H1 (cell line): Measurements from ENCODE around the gene LRRTM4. TPM values are rescaled to one million over a fixed set of nuclear protein-coding genes. Genes with fewer than 3 reads are reported as not detected.
A peak's percentile ranks its signal among the peaks of the same experiment; 100 is the strongest.

Source experiments
- CTCF ChIA-PET: fragments of 300-600 bp; sonication (Branson Sonifier 250); formaldehyde crosslinking; loops from one replicate; lab custom pipeline; 2021; ENCODE audit not compliant: partially characterized antibody; lab: Charles Lee
- POLR2A ChIA-PET: fragments of 300-600 bp; sonication (Branson Sonifier 250); formaldehyde crosslinking; loops from one replicate; lab custom pipeline; 2021; ENCODE audit warnings: inconsistent platforms; ENCODE audit not compliant: partially characterized antibody; lab: Charles Lee
- DNase-seq, 2 experiments: peaks; one replicate each; pipeline versions ENCODE4 v3.0.0 to v3.0.0-alpha.2; 2010 to 2022; ENCODE audit warnings: low spot score in 2 of 2, low read depth in 1 of 2, mixed read lengths in 1 of 2
- FAIRE-seq: peaks from 2 replicates; lab custom pipeline; 2011; peaks lifted over from hg19 to GRCh38; lab: Jason Lieb, UNC
- H2AFZ ChIP-seq: 2 replicates; pipeline ENCODE4 v1.8.1; 2012; ENCODE audit warnings: low read length, inconsistent platforms
- H2AK5ac ChIP-seq: 2 replicates; pipeline ENCODE4 v1.6.1; 2013; ENCODE audit warnings: low read depth, low read length
- H2BK120ac ChIP-seq: replicated peaks from 2 replicates; pipeline ENCODE3; 2013; ENCODE audit warnings: low read depth, low read length, inconsistent platforms
- H2BK12ac ChIP-seq: 2 replicates; pipeline ENCODE4 v1.6.1; 2013; ENCODE audit warnings: low read depth, low read length
- H2BK15ac ChIP-seq: 2 replicates; pipeline ENCODE4 v1.6.1; 2013; ENCODE audit warnings: low read length
- H2BK20ac ChIP-seq: 2 replicates; pipeline ENCODE4 v1.6.1; 2013; ENCODE audit warnings: low read length
- H2BK5ac ChIP-seq: 2 replicates; pipeline ENCODE4 v1.6.1; 2013; ENCODE audit warnings: low read depth, low read length
- H3K14ac ChIP-seq: 2 replicates; pipeline ENCODE4 v1.6.1; 2013; ENCODE audit warnings: inconsistent platforms; ENCODE audit not compliant: insufficient read length
- H3K18ac ChIP-seq: 2 replicates; pipeline ENCODE4 v1.6.1; 2013; ENCODE audit warnings: low read length; ENCODE audit errors: extremely low read depth
- H3K23ac ChIP-seq: 2 replicates; pipeline ENCODE4 v1.6.1; 2013; ENCODE audit warnings: inconsistent platforms; ENCODE audit not compliant: insufficient read length
- H3K23me2 ChIP-seq: 2 replicates; pipeline ENCODE4 v1.6.1; 2013; ENCODE audit warnings: low read depth, low read length
- H3K27ac ChIP-seq: 2 replicates; pipeline ENCODE4 v1.6.1; 2011; ENCODE audit warnings: low read depth, low read length, inconsistent platforms
- H3K27me3 ChIP-seq, 4 experiments: replicated peaks in 1 of 4; 1 replicate in 1 of 4; 2 replicates in 3 of 4; pipeline versions ENCODE4 v1.6.1 to v1.8.1; 2011 to 2013; ENCODE audit warnings: low read length in 3 of 4, mild to moderate bottlenecking in 3 of 4, inconsistent platforms in 2 of 4, mixed read lengths in 2 of 4, moderate library complexity in 1 of 4; ENCODE audit not compliant: control insufficient read depth in 3 of 4, insufficient read depth in 3 of 4; ENCODE audit errors: extremely low read depth in 1 of 4
- H3K36me3 ChIP-seq, 4 experiments: 2 replicates each; pipeline versions ENCODE4 v1.6.1 to v1.8.1; 2011 to 2013; ENCODE audit warnings: mild to moderate bottlenecking in 4 of 4, low read length in 3 of 4, moderate library complexity in 2 of 4, control low read depth in 1 of 4, inconsistent platforms in 1 of 4; ENCODE audit not compliant: insufficient read depth in 4 of 4, control insufficient read depth in 2 of 4
- H3K4ac ChIP-seq: replicated peaks from 2 replicates; pipeline ENCODE3; 2013; ENCODE audit warnings: low read length, low read depth, mixed read lengths, inconsistent platforms; ENCODE audit not compliant: insufficient read length
- H3K4me1 ChIP-seq, 4 experiments: replicated peaks in 1 of 4; 1 replicate in 1 of 4; 2 replicates in 3 of 4; pipeline versions ENCODE4 v1.6.1 to v1.8.1; 2011 to 2013; ENCODE audit warnings: low read length in 3 of 4, inconsistent platforms in 2 of 4, mixed read lengths in 1 of 4; ENCODE audit not compliant: insufficient read depth in 4 of 4, control insufficient read depth in 3 of 4
- H3K4me2 ChIP-seq, 2 experiments: 2 replicates each; pipeline versions ENCODE4 v1.6.1 to v1.8.1; 2011 to 2013; ENCODE audit warnings: low read depth in 2 of 2, low read length in 2 of 2, control low read depth in 1 of 2, inconsistent platforms in 1 of 2, mild to moderate bottlenecking in 1 of 2; ENCODE audit not compliant: insufficient read depth in 1 of 2
- H3K4me3 ChIP-seq, 4 experiments: fragments of 200-600, 300-600 bp in 1 of 4; sonication (generic), shearing (Covaris generic), sonication (Bioruptor Twin) in 1 of 4; 2 replicates each; pipeline versions ENCODE4 v1.5.1 to v1.8.1; 2011 to 2016; ENCODE audit warnings: low read length in 4 of 4, low read depth in 3 of 4, control low read depth in 2 of 4, inconsistent platforms in 2 of 4, mild to moderate bottlenecking in 2 of 4, mixed read lengths in 1 of 4, moderate library complexity in 1 of 4; ENCODE audit not compliant: insufficient read depth in 2 of 4; ENCODE audit errors: extremely low read depth in 1 of 4
- H3K56ac ChIP-seq: replicated peaks from 2 replicates; pipeline ENCODE3; 2013; ENCODE audit warnings: low read depth, mild to moderate bottlenecking, mixed read lengths, low read length, inconsistent platforms; ENCODE audit not compliant: insufficient read length
- H3K79me1 ChIP-seq: 2 replicates; pipeline ENCODE4 v1.6.1; 2013; ENCODE audit warnings: low read depth, low read length, control low read depth
- H3K79me2 ChIP-seq, 2 experiments: 2 replicates each; pipeline versions ENCODE4 v1.6.1 to v1.8.1; 2012 to 2013; ENCODE audit warnings: low read length in 2 of 2, mild to moderate bottlenecking in 2 of 2, inconsistent platforms in 1 of 2; ENCODE audit not compliant: insufficient read depth in 2 of 2, control insufficient read depth in 1 of 2
- H3K9ac ChIP-seq, 4 experiments: replicated peaks in 1 of 4; 1 replicate in 1 of 4; 2 replicates in 3 of 4; pipeline versions ENCODE4 v1.6.1 to v1.8.1; 2011 to 2013; ENCODE audit warnings: low read depth in 3 of 4, low read length in 3 of 4, control low read depth in 2 of 4, mild to moderate bottlenecking in 2 of 4, moderate library complexity in 2 of 4, inconsistent platforms in 1 of 4; ENCODE audit errors: extremely low read depth in 1 of 4
- H3K9me3 ChIP-seq, 2 experiments: 2 replicates each; pipeline versions ENCODE4 v1.6.1 to v1.8.1; 2012 to 2013; ENCODE audit warnings: mild to moderate bottlenecking in 2 of 2, moderate library complexity in 2 of 2, control low read depth in 1 of 2, inconsistent platforms in 1 of 2, low read depth in 1 of 2, low read length in 1 of 2, mixed read lengths in 1 of 2; ENCODE audit not compliant: insufficient read depth in 2 of 2
- H4K20me1 ChIP-seq, 2 experiments: replicated peaks in 1 of 2; 2 replicates each; pipeline versions ENCODE3 to v1.8.1; 2011 to 2013; ENCODE audit warnings: inconsistent platforms in 2 of 2, low read length in 2 of 2, mild to moderate bottlenecking in 1 of 2; ENCODE audit not compliant: insufficient read depth in 2 of 2, control insufficient read depth in 1 of 2
- H4K5ac ChIP-seq: 2 replicates; pipeline ENCODE4 v1.6.1; 2013; ENCODE audit warnings: low read length, low read depth, mixed read lengths, inconsistent platforms; ENCODE audit not compliant: insufficient read length
- H4K8ac ChIP-seq: 2 replicates; pipeline ENCODE4 v1.8.0; 2013; ENCODE audit warnings: mild to moderate bottlenecking, moderate library complexity, low read length, inconsistent platforms; ENCODE audit not compliant: insufficient read depth; ENCODE audit errors: extremely low read depth
- H4K91ac ChIP-seq: replicated peaks from 2 replicates; pipeline ENCODE3; 2013; ENCODE audit warnings: low read length, mixed read lengths, inconsistent platforms; ENCODE audit not compliant: insufficient read length
- CBX8 ChIP-seq: fragments of 300-800, 300-1000 bp; sonication (generic); IDR thresholded peaks from 2 replicates; pipeline ENCODE4 v1.7.1; 2016; ENCODE audit warnings: low read depth, low read length, borderline replicate concordance
- MAFK ChIP-seq: IDR thresholded peaks from 2 replicates; pipeline ENCODE4 v1.6.1; 2012; ENCODE audit warnings: low read depth, mild to moderate bottlenecking, improper control_type of control experiment, low read length
- SIRT6 ChIP-seq: IDR thresholded peaks from one replicate; pipeline ENCODE4 v1.7.1; 2012; ENCODE audit warnings: low read length, inconsistent platforms
- WGBS, 2 experiments: shearing (Covaris generic) in 1 of 2; methylation state at CpG; one replicate each; pipeline versions ENCODE4 v1.1.6 to v1.1.7; 2013 to 2015; ENCODE audit warnings: low lambda C conversion rate in 2 of 2, mixed read lengths in 2 of 2, inconsistent platforms in 1 of 2, low coverage in 1 of 2, missing lambda C conversion rate in 1 of 2; ENCODE audit not compliant: insufficient replicate concordance in 2 of 2, insufficient coverage in 1 of 2, insufficient read length in 1 of 2; ENCODE audit errors: extremely low coverage in 1 of 2, missing lambda C conversion rate in 1 of 2; 5-methylcytosine and 5-hydroxymethylcytosine counted together
- polyA plus RNA-seq, 7 experiments: library from polyadenylated mRNA; depleted of rRNA in 3 of 7; stranded (reverse) in 5 of 7; unstranded in 2 of 7; fragments of >200 nt in 5 of 7; fragments of 200-250 nt in 2 of 7; gene quantifications; 1 replicate in 5 of 7; 2 replicates in 1 of 7; 4 replicates in 1 of 7; pipeline versions ENCODE4 v1.2.1 to v1.2.3, GENCODE V29; 2011 to 2013; ENCODE audit warnings: missing spikeins in 2 of 7, mixed read lengths in 2 of 7
- total RNA-seq: library from RNA; stranded (reverse); fragmentation: NEBNext Ultra II Directional; extraction: Animal tissue kit (Norgen Biotek cat#: 25700); gene quantifications from 2 replicates; pipeline ENCODE4 v1.2.1, GENCODE V29; 2021

The LRRTM4 gene
- total and polyA plus RNA-seq, 2 of the 8 experiments (the other 6 are each of a cell fraction or from before 2014, with no cell fraction given) = 3.6 to 9.5 TPM

GRCh38 chr2:76870011-76870410 lies 652.2 kb downstream of the LRRTM4 start:
- Histone ChIP-seq H3K9me3 (no peaks in the 10 kb centered on the region), H3K4me3 (no peak overlapping the region), H4K91ac (no peak overlapping the region), H3K14ac (no peak overlapping the region), H4K20me1 (no peaks in the 10 kb centered on the region), H3K4me1 (0 out of 7 replicates have a peak, but pooled peaks cover 0 to 2% (median 0%) of the 10 kb centered on the region in 4 experiments), H3K23ac (no peak overlapping the region), H3K79me2 (no peaks in the 10 kb centered on the region), H3K56ac (no peak overlapping the region), H3K18ac (no peak overlapping the region), H2BK5ac (no peak overlapping the region), H3K9ac (no peak overlapping the region), H2BK120ac (no peak overlapping the region), H3K4ac (no peak overlapping the region), H3K23me2 (no peaks in the 10 kb centered on the region), H2BK20ac (no peak overlapping the region), H2AFZ (no peak overlapping the region), H3K4me2 (no peak overlapping the region), H3K79me1 (no peaks in the 10 kb centered on the region), H4K5ac (no peak overlapping the region), H4K8ac (no peak overlapping the region), H3K27me3 (no peaks in the 10 kb centered on the region), H2BK12ac (no peak overlapping the region), H2BK15ac (no peak overlapping the region), H3K27ac (no peak overlapping the region), H2AK5ac (no peak overlapping the region), H3K36me3 (no peaks in the 10 kb centered on the region)
- DNase-seq = no peak
- 82% methylated on average over 1 of the region's 1 CpG; no CpG with 5 or more reads in 1 of the 2 experiments for WGBS, 2 experiments
- CTCF ChIA-PET = interaction anchor here (0.6 to 0.9 kb wide), 3 partner anchors 9 to 320 kb away, joined by 3 read pairs; no protein-coding TSS in a partner anchor
- no peak for FAIRE-seq
- POLR2A ChIA-PET = interaction anchor here (1.1 kb wide), 1 partner anchor 185 kb away, joined by 3 read pairs; no protein-coding TSS in a partner anchor
- no peak for TF ChIP-seq SIRT6
- TF ChIP-seq MAFK = peak; percentile 100
- TF ChIP-seq CBX8 = no peak
